Kidney epithelial cell (primary cell): ENCODE results near the gene PRLR. TPM values are rescaled to one million over a fixed set of nuclear protein-coding genes. Genes with fewer than 3 reads are reported as not detected.

Experiments
- DNase-seq: peaks from one replicate; pipeline ENCODE4 v3.0.0-alpha.2; 2010; ENCODE audit warnings: low read depth
- H3K27me3 ChIP-seq: 2 replicates; pipeline ENCODE4 v1.6.0; 2011; ENCODE audit warnings: low read length; ENCODE audit not compliant: control insufficient read depth, insufficient read depth
- H3K36me3 ChIP-seq: 2 replicates; pipeline ENCODE4 v1.5.1; 2011; ENCODE audit warnings: low read length; ENCODE audit not compliant: control insufficient read depth, insufficient read depth
- H3K4me3 ChIP-seq: 2 replicates; pipeline ENCODE4 v1.5.1; 2011; ENCODE audit warnings: low read depth, mild to moderate bottlenecking, control low read depth, low read length
- total RNA-seq: library from RNA; depleted of rRNA; stranded (reverse); fragments of >200 nt; gene quantifications from 2 replicates; pipeline ENCODE4 v1.2.3, GENCODE V29; 2015
- TF ChIP-seq, protein P1 (sequence below): IDR thresholded peaks from 2 replicates; pipeline ENCODE4 v1.5.1; 2011; ENCODE audit warnings: mild to moderate bottlenecking, moderate library complexity, low read length, control low read depth, inconsistent platforms; ENCODE audit not compliant: insufficient read depth, poor library complexity, severe bottlenecking

The PRLR gene
- total RNA-seq, 1 donor from 2014 or later, result 3.8 TPM

DNA sequence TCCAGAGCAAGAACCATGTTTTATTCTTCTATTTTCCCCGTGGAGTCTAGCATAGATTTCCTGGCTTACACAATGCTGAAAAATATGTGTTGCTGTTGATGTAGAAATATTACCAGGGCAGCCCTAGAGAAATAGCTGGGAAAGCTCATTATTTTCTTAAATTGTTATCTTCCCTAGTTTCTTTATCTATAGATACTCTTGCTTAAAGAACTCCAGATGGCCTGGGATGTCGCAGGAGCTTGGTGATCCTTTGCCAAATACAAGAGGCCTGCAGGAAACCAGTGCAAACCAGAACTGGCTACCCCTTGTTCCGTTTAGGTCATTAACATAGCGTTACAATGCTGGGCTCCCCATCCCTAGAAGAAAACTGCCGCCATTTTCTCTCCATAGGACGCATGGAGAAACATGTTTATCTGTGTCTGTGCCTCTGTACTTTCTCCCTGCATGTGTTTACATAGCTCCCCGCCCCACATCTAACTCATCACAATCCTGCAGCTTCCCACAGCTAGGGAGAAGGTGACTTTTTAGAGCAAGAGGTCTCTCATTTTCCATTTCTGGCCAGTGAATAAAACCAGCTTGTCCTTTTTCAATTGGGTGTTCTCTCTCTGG is 6.4 kb downstream of the PRLR start:
- no peak for DNase-seq
- peaks cover 3% of the 10 kb centered on the region for H3K27me3 ChIP-seq
- TF ChIP-seq, protein P1, sequence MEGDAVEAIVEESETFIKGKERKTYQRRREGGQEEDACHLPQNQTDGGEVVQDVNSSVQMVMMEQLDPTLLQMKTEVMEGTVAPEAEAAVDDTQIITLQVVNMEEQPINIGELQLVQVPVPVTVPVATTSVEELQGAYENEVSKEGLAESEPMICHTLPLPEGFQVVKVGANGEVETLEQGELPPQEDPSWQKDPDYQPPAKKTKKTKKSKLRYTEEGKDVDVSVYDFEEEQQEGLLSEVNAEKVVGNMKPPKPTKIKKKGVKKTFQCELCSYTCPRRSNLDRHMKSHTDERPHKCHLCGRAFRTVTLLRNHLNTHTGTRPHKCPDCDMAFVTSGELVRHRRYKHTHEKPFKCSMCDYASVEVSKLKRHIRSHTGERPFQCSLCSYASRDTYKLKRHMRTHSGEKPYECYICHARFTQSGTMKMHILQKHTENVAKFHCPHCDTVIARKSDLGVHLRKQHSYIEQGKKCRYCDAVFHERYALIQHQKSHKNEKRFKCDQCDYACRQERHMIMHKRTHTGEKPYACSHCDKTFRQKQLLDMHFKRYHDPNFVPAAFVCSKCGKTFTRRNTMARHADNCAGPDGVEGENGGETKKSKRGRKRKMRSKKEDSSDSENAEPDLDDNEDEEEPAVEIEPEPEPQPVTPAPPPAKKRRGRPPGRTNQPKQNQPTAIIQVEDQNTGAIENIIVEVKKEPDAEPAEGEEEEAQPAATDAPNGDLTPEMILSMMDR, result no peak
- no peak overlapping the region for H3K4me3 ChIP-seq
- H3K36me3 ChIP-seq, result no peaks in the 10 kb centered on the region

- DNase-seq, result no peak
- Histone ChIP-seq H3K27me3 (no peaks in the 10 kb centered on the region), H3K4me3 (no peak overlapping the region), H3K36me3 (no peaks in the 10 kb centered on the region)
- TF ChIP-seq, protein P1, result no peak
These were observed 9.3 kb downstream of the PRLR start for GRCh38 chr5:35220967-35221366.

- H3K36me3 ChIP-seq, result no peaks in the 10 kb centered on the region
- H3K27me3 ChIP-seq, result no peaks in the 10 kb centered on the region
- TF ChIP-seq, protein P1, result no peak
- no peak for DNase-seq
- no peak overlapping the region for H3K4me3 ChIP-seq
These were observed 11.3 kb downstream of the PRLR start for GRCh38 chr5:35218981-35219380.

- H3K27me3 ChIP-seq, result no peaks in the 10 kb centered on the region
- DNase-seq, result no peak
- H3K36me3 ChIP-seq, result no peaks in the 10 kb centered on the region
- TF ChIP-seq, protein P1, result no peak
- no peak overlapping the region for H3K4me3 ChIP-seq
These were observed 16.2 kb downstream of the PRLR start for GRCh38 chr5:35214051-35214450.

DNA sequence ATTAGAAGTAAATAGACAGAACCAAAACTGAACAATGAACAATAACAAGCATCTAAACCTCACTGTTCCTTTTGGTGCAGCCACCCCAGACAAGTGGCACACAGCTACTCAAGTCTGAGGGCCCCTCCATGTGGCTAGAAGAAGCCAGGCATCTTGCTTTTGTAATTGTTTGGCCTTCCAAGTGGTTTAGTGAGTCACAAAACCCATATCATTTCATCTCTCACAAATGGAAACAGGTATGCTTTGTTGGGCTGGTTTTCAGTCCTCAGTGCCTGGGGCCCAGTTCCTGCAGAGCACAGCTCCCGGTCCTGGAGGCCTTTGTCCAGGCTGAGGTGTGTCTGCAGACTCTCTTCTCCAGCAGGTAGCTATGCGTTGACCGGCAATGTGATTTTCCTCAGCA is 16.7 kb downstream of the PRLR start:
- Histone ChIP-seq H3K4me3 (no peak overlapping the region), H3K36me3 (no peaks in the 10 kb centered on the region), H3K27me3 (no peaks in the 10 kb centered on the region)
- TF ChIP-seq, protein P1, result no peak
- DNase-seq, result no peak
